ENCODE measurements around the gene ATP13A5. TPM values are rescaled to one million over a fixed set of nuclear protein-coding genes. Genes with fewer than 3 reads are reported as not detected.

Gene ATP13A5
- total RNA-seq, 1 donor from 2014 or later = not detected

DNA sequence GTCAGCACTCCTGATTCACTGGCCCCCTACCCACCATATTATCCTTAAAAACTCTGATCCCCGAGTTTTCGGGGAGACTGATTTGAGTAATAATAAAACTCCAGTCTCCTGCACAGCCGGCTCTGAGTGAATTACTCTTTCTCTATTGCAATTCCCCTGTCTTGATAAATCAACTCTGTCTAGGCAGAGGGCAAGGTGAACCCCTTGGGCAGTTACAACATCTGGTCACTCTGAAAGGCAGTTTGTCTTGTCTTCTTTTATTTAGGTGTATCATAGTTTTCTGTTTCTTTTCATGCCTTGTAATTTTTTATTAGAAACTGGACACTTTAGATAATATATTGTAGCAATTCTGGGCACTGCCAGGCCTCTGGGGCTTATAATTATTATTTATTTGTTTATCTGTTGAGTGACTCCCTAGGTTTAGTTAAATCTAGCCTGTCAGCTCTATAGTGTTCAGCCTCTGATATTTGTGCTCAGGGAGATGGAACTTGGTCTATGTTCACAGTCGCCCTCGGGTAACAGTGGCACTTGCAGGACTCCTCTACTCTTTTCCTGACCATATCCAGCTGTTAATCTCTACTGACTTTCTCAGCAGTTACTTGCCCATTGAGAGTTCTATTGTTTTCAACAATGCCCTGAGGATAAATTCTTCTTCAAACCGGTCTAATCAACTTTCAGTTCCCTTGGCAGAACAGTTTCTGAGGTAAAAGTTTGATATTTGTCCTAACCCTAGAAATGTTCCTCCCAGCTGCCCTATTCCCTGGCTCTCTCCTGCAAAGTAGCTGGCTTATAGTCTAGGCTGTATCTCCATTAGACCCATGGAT lies 153.0 kb downstream of the ATP13A5 start:
- no peaks in the 10 kb centered on the region for H3K9me3 ChIP-seq (replicated peaks)

More for the DNA sequence above, 153.0 kb downstream of the ATP13A5 start:
- H3K36me3 ChIP-seq = no peaks in the 10 kb centered on the region
- no peaks in the 10 kb centered on the region for H3K27me3 ChIP-seq (ENCODE audit: low read depth)
- TF ChIP-seq, protein P1, sequence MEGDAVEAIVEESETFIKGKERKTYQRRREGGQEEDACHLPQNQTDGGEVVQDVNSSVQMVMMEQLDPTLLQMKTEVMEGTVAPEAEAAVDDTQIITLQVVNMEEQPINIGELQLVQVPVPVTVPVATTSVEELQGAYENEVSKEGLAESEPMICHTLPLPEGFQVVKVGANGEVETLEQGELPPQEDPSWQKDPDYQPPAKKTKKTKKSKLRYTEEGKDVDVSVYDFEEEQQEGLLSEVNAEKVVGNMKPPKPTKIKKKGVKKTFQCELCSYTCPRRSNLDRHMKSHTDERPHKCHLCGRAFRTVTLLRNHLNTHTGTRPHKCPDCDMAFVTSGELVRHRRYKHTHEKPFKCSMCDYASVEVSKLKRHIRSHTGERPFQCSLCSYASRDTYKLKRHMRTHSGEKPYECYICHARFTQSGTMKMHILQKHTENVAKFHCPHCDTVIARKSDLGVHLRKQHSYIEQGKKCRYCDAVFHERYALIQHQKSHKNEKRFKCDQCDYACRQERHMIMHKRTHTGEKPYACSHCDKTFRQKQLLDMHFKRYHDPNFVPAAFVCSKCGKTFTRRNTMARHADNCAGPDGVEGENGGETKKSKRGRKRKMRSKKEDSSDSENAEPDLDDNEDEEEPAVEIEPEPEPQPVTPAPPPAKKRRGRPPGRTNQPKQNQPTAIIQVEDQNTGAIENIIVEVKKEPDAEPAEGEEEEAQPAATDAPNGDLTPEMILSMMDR (IDR thresholded peaks at IDR 0.05; ENCODE audit: borderline replicate concordance) = no peak
- no peak for DNase-seq
- intact Hi-C loops (cut with micrococcal nuclease) = no loop called here
- H3K4me1 ChIP-seq = no peaks in the 10 kb centered on the region
- H3K4me3 ChIP-seq = no peak overlapping the region
- no peak overlapping the region for H3K27ac ChIP-seq (replicated peaks)

Other genes starting within 250 kb of the ATP13A5 start
- gene PLAAT1, start 137.5 kb downstream of the ATP13A5 start, total RNA-seq = 8.1 TPM
- gene ATP13A4, start 176.1 kb upstream of the ATP13A5 start, total RNA-seq = 0.52 TPM
- 124 TPM for gene OPA1, start 214.5 kb upstream of the ATP13A5 start, total RNA-seq